Stimulated activated CD8-positive, alpha-beta memory T cell treated with anti-CD3 and anti-CD28 coated beads, Interleukin-4, amount 100 ng/mL, for 4 hours (primary cell): ENCODE measurements around the gene CDC42SE2.
"Not testable (repeated sequence)": the region's sequence is repeated elsewhere in the genome, so short reads cannot be mapped to it uniquely, and the experiment has no call there.

Source experiments
- DNase-seq, 2 donors: peaks; one replicate each; pipeline ENCODE4 v3.0.0-alpha.2; 2020; ENCODE audit warnings: low read depth in 2 of 2, low spot score in 1 of 2

The CDC42SE2 gene

DNA sequence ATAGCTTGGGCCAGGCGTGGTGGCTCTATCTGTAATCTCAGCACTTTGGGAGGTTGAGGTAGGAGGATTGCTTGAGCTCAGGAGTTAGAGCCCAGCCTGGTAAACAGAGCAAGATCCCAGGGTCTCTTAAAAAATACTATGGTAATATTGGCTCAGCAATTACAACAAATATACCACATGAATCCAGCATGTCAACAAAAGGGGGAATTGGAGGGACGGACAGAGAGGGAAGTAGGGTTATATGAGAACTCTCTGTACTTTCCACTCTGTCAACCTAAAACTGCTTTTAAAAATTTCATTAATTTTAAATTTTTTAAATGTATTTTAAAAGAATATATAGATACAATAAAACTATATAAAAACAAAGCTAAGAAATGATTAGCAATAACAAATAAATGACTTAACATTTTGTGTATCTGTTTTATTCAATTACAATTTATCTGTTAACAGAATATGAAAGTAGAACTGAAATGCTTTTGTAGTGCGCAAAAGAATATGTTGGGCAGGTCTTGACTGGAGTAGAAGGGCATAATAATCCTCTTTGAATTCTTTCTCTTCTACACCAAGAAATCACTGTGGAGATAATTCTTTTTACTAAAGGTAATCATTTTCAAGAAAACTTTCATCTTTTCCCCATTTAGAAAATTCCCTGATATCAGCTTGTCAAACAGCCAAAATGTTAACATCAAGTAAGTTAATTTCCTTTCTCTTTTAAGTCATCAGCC lies 12.9 kb upstream of the CDC42SE2 start:
- no peak for DNase-seq

DNA sequence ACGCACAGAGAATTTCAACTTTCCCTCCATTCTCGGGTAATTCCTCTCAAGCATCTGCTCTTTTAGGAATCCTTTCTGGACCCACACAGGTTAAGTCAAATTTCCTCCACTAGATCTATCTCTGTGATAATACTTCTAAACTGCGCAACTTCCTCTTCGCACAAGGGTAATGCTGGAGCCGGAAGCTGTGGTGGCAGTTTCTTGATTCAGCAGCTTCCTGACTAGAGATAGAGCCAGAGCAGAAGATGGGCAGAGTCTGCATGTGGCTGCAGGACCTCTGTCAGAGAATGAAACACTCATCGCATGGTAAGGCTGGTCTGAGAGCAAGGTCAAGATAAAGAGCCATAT lies 11.1 kb upstream of the CDC42SE2 start:
- peak; percentile 52 to 61 for DNase-seq

DNA sequence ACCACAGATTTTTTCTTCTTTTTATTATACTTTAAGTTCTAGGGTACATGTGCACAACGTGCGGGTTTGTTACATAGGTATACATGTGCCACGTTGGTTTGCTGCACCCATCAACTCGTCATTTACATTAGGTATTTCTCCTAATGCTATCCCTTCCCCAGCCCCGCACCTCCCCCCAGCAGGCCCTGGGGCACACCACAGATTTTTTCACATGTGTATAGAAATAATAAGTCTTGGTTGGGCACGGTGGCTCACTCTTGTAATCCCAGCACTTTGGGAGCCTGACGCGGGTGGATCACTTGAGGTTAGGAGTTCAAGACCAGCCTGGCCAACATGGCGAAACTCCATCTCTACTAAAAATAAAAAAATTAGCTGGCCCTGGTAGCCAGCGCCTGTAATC lies 9.8 kb upstream of the CDC42SE2 start:
- not testable (repeated sequence) for DNase-seq

DNA sequence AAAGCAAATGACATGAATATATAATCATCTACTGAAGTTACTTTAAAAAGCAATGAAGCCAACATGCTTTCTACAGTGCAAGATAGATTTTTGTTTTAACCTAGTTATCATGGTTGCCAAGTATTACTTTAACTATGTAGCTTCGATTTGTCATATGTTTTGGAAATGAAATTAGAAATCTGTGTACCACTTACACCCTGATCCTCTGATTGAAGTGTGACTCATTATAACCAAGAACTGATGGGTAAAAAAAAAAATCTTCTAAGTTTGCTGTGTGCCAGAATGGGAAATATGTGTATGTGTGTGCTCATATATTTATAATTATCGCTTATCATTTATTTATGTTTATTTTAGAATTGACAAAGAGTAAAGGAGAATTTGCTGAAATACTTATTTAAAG lies 9.1 kb upstream of the CDC42SE2 start:
- DNase-seq: no peak

DNA sequence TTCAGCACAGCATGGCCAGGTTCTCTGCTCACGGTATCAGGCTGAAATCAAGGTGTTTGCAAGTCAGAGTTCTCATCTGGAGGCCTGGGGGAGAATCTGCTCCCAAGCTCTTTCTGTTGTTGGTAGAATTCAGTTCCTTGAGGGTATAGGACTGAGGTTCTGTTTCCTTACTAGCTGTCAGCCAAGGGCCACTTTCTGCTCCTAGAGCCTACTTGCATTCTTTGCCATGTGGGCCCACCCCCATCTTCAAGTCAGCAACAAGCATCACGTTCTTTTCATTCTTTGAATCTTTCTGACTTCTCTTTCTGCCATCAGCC lies 7.4 kb upstream of the CDC42SE2 start:
- DNase-seq: no peak

DNA sequence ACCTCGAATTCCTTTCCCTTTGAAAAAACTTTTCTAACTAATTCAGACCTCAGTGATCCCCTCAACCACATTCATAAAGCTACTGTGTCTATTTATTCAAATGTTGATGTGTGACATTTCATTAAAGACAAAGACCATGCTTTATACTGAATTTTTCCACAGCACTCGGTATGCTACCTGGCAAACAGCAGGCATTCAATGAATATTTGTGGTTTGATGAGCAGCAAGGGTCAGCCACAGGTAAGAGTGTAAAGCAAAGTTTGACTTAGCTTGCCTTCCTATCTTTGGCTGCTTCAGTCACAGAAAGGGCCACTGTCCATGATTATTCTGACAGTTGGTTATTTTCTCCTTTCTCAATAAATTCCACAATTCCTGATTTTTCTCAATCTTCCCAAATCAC lies 5.1 kb upstream of the CDC42SE2 start:
- DNase-seq: no peak

DNA sequence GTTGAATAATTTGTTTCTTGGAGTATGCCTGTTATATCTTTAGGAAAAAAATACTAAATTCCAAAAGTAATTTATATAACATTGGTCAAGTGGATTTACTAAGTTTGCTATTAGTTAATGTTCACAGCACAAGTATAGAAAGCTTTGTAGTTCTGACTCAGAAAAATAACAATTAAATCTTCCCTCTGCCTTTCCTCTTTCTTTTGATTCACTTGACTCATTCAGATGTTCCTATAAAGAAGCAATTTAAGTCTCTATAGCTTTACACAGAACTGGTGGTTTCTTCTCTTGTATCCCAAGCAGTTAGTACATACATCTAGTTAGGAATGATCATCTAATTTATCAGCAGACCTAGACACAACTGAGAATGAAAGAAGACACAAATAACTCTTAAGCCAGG lies 4.5 kb upstream of the CDC42SE2 start:
- DNase-seq: no peak

DNA sequence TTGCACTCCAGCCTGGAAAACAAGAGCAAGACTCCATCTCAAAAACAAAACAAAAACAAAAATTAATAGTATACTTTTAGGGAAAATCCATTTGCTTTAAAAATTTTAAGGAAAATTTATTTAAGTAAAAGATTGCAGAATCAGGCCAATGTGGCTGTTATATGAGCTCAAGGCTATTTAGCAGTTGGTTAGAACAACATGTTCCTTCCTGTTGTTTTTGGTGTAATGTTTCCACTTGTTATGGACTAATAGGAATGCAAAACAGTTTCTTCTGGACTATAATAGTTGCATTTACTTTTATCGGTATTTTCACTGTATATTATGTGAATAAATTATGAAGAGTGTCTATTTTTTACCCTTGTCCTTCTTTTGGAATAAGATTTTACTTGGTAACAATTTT lies 3.0 kb upstream of the CDC42SE2 start:
- no peak for DNase-seq

DNA sequence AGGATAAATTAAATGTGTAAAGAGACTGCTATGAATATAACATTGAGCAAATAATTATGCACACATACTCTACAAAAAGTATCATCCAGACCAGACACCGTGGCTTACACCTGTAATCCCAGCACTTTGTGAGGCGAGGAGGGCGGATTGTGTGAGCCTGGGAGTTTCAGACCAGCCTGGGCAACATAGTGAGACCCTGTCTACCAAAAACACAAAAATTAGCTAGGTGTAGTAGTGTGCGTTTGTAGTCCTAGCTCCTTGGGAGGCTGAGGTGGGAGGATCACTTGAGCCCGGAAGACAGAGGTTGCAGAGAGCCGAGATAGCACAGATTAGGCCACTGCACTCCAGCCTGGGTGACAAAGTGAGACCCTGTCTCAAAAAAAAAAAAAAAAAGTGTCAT lies 2.4 kb upstream of the CDC42SE2 start:
- DNase-seq: no peak

DNA sequence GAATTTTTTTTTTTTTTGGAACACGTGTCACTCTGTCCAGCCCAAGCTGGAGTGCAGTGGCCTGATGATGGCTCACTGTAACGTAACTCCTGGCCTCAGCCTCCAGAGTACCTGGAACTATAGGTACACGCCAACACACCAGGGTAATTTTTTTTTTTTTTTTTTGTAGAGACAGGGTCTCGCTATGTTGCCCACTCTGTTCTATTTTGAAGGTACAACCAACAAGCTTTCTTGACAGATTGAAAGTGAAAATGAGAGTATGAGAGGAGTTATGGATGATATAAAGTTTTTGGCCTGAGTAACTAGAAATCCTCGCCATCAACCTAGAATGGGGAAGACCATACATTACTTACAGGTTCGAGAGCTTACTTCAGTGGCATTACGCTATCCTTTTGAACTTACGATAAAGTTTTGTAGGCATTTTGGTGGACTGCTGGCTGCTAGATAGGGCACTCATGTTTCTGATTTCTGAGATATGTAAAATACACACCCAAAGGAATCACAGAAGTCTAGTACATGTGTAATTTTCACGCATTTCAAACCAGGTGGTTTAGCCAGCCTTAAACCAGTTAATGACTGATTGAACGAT lies 806 bp upstream of the CDC42SE2 start:
- DNase-seq: no peak

DNA sequence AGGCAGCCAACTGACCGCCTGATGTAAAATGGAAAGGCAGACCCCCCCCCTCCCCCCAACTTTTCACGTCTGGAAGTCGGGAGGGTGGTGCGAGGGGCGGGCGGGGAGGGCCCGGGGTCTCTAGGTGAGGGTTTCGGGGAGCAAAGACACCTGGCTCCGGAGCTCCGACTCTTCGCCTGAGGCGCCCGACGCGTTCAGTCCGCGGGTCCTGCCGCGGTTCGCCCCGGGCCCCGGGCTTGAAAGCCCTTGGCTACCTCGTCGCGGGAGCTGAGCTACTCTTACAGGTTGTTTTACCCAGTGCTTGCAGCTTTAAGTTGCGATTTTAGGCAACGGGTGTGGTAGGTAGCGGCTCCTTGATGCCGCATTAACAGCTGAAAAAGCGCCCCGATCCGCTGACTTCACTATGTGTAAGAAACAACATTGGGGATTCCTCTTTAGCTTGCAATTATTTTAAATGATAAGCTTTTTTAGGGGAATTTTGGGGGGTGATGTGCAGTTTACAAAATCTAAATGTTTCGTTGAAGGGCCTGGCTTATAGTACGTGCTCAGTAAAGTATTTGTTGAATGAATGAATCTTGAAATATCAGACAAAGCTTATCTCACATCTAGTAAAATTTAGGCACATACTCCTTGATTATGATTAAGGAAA lies 722 bp downstream of the CDC42SE2 start:
- DNase-seq: no peak

DNA sequence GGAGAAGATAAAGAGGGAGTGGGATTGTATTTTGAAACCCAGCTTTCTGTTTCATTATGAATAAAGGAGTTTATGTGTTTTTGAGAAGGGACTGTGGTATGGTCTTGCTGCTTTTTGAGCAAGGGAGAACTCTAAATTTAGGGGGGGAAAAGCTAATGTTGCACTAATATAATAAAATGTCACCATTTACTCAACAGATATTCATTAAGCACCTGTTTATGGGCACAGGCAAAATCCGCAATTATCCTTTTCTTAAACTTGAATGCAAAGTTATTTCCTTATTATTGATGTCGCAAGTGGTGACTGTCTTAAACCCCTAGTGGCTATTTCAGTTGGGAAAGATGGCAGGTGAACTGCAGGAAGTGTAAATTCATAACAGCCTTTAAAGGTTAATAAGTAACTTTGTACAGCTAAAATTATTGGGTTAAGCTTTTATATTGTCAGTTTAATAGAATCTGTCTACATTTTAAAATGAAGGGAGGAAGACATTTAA lies 1.5 kb downstream of the CDC42SE2 start:
- DNase-seq: no peak

DNA sequence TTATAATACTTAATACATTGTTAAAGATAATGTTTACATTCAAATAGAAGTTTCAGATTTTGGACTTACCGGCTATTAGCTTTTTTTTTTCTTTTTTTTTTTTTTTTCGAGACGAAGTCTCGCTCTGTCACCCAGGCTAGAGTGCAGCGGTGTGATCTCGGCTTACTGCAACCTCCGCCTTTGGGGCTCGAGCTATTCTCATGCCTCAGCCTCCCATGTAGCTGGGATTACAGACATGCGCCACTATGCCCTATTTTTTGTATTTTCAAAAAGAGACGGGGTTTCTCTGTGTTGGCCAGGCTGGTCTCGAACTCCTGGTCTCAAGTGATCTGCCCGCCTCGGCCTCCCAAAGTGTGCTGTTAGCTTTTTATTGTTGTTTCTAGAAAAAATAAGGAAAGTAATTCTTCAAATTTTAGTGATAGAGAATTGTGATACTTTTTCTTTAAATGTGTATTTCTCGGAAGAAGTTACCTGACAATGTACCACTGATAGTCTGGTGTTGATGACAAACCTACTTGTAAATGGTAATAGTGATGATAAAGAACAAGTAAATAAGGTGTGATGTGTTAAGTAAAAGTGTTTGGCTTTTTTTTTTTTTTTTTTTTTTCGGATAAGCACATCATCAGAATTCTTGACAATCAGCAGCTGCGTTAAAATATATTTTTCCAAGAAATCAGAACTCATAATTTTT lies 2.7 kb downstream of the CDC42SE2 start:
- DNase-seq: no peak

DNA sequence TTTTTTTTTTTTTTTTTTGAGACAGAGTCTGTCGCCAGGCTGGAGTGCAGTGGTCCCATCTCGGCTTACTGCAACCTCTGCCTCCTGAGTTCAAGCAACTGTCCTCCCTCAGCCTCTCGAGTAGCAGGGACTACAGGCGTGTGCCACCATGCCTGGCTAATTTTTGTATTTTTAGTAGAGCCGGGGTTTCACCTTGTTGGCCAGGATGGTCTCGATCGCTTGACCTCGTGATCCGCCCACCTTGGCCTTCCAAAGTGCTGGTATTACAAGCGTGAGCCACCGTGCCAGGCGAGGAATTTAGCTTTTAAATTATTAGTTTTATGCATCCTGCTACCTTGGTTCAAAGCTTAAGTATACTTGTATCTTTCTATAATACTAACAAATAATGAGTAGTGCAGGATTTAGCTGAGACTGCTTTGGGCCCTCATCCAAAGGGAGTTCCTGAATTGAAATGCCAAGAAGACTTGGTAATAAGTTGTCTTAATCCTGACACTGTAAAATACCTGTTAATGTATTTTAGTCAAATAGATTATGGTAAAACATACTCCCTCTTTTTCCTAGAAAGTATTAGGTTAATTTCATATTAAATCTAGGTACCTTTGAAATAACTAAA lies 5.0 kb downstream of the CDC42SE2 start:
- no peak for DNase-seq

DNA sequence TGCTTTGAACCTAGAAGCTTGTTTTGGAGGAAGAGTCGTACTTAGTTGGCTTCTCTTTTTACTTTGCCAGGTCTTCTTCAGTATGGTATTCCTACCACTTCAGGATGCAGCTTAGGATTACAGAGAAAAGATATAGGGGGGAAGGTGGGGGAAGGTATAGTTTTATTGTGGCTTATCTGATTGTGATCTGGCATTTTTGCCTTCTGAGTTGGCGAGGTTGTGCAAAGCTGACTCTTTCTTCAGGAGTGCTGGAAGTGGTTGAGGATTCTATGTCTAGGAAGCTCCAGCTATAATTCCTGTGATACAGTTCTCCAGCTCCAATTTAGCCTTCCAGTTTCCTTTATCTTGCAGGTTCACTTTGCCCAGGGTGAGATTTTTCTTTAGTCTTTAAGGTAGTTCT lies 7.0 kb downstream of the CDC42SE2 start:
- DNase-seq: no peak

DNA sequence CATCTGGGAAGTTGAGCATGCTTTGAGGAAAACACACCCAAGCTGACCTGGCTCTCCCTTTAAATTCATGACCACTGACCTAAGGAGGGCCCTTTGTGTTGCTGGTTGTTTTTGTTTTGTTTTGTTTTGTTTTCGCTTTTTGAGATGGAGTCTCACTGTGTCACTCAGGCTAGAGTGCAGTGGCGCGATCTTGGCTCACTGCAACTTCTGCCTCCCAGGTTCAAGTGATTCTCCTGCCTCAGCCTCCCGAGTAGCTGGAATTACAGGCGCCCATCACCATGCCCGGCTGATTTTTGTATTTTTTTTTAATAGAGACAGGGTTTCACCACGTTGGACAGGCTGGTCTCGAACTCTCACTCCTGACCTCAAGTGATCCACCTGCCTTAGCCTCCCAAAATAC lies 8.0 kb downstream of the CDC42SE2 start:
- not testable (repeated sequence) for DNase-seq

DNA sequence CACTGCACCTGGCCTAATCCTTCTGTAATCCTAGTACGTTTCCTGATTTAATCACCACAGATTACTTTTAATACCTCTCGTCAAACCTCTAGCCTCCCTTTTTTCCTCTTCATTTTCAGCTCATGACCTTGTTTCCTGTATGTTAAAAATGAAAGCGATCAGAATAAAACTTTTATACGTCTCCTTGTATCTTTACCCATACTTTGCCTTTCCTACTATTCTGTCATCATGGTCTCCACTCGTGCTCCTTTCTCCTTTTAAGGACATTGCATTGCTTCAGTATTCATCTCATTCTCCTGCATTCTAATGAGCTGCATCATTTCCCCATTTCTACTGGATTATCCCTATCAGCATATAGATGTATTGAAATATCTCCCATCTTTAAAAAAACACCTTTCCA lies 8.5 kb downstream of the CDC42SE2 start:
- no peak for DNase-seq

DNA sequence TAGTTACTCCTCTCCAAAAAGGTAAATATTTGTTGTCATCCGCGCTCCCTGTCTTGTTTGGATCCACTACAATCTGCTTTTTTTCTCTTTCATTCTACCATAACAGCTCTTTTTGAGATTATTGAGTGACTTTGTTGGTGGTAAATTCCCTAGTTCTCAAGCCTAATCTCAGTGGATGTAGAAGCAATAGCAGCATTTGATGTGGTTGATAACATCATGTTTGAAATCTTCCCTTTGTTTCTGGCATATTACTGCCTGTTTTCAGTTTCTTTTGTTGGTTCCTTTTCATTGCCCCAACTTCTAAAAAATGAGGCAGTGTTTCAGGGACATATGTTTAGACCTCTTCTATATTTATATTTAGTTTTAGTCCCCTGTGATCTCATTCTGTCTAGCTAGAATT lies 8.9 kb downstream of the CDC42SE2 start:
- DNase-seq: no peak

DNA sequence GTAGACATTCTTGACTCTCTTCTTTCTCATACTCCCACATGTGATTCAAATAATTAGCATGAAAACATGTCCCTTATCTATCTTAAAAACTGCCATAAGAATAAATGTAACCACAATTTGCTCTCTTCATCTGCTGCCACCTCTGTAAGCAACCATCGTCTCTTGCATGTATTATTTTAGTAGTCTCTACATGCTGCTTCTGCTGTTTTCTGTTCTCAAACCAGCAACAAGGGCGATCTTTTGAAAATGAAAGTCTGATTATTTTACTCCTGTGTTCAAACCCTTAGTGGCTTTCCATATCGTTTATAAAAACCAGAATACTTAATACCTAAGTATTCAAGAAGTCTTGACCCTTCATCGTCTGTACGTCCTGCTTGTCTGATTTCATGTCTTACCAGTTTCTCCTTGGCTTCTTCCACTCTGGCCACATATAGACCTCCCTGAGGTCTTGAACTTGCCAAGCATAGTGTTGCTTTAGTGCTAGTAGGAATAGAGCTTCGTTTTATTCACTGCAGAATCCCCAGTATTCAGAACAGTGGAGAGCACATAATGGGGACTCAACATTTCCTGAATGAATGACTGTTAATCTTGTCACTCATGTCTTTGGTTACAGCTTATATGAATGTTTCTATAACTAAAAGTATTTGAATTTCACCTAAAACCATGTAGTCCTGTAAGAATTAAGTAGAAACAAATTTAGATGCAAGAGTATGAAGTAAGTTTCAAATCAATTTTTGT lies 10.6 kb downstream of the CDC42SE2 start:
- DNase-seq: no peak

DNA sequence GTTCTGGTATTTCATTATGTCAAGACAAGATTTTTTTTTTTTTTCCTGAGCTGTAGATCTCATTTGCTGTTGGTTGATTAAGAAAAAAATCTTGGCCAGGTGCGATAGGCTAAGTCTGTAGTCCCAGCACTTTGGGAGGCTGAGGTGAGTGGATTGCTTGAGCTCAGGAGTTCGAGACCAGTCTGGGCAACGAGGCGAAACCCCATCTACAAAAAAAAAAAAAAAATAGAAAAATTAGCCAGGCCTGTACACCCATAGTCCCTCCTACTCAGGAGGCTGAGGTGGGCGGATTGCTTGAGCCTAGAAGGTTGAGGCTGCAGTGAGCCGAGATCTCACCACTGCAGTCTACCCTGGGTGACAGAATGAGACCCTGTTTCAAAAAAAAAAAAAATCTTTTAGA lies 12.2 kb downstream of the CDC42SE2 start:
- DNase-seq: peak in 1 of 2 donors; percentile 40

DNA sequence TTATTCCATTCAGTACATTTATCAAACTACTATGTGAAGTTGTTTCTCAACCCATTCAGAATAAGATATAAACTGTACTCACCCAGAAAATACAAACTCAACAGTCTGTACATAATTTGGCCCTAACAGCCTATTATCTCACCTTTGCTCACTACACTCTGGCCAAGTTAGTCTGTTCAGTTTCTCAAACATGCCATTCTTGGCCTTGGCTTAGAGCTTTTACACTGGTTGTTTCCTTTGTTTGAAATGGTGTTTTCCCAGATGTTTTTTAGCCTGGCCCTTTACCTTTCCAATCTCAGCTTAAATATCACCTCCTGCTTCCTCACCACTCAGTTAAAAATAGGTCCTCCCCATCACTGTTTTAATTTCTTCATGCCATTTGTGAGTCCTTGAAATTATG lies 13.6 kb downstream of the CDC42SE2 start:
- DNase-seq: no peak
